Inflammatory macrophage treated with lipopolysaccharide for 4 hours (primary cell): Measurements from ENCODE around the gene NEU4.
A peak's percentile ranks its signal among the peaks of the same experiment; 100 is the strongest.
"Not testable (repeated sequence)": the region's sequence is repeated elsewhere in the genome, so short reads cannot be mapped to it uniquely, and the experiment has no call there.

ENCODE experiments used
- DNase-seq: peaks from one replicate; pipeline ENCODE4 v3.0.0-alpha.2; 2020

The NEU4 gene

GRCh38 chr2:241775223-241776177 lies 33.5 kb upstream of the NEU4 start:
- DNase-seq, result no peak

- DNase-seq, result no peak
These were observed 32.4 kb upstream of the NEU4 start, which contains the start of gene GAL3ST2 for GRCh38 chr2:241776336-241777169. GAL3ST2 (plus strand) TSS chr2:241776822; CDS start chr2:241776956, 134 bp downstream.

GRCh38 chr2:241777170-241777685 lies 31.8 kb upstream of the NEU4 start:
- DNase-seq, result no peak

- DNase-seq, result no peak
These were observed 31.0 kb upstream of the NEU4 start for GRCh38 chr2:241777686-241778627.

GRCh38 chr2:241780939-241781569 lies 27.9 kb upstream of the NEU4 start:
- DNase-seq, result no peak

GRCh38 chr2:241782053-241782452 lies 26.9 kb upstream of the NEU4 start:
- DNase-seq, result not testable (repeated sequence)

GRCh38 chr2:241788135-241788534 lies 20.9 kb upstream of the NEU4 start:
- DNase-seq, result no peak

GRCh38 chr2:241788572-241788971 lies 20.4 kb upstream of the NEU4 start:
- peak; percentile 69 for DNase-seq

- DNase-seq, result not testable (repeated sequence)
These were observed 17.6 kb upstream of the NEU4 start for GRCh38 chr2:241791385-241791784.

GRCh38 chr2:241793385-241793784 lies 15.6 kb upstream of the NEU4 start:
- no peak for DNase-seq

- no peak for DNase-seq
These were observed 14.7 kb upstream of the NEU4 start for GRCh38 chr2:241794250-241794823.

- DNase-seq, result no peak
These were observed 13.7 kb upstream of the NEU4 start for GRCh38 chr2:241795021-241795999.

GRCh38 chr2:241796209-241796608 lies 12.8 kb upstream of the NEU4 start:
- DNase-seq, result no peak

GRCh38 chr2:241796610-241797138 lies 12.3 kb upstream of the NEU4 start:
- DNase-seq, result no peak

- no peak for DNase-seq
These were observed 11.4 kb upstream of the NEU4 start for GRCh38 chr2:241797441-241798080.

GRCh38 chr2:241798081-241798630 lies 10.8 kb upstream of the NEU4 start:
- DNase-seq, result no peak

GRCh38 chr2:241798631-241799521 lies 10.1 kb upstream of the NEU4 start:
- DNase-seq, result no peak
